Measurements from ENCODE around the gene KCNQ1.

KCNQ1 gene

GRCh38 chr11:2530855-2531200 lies 86.0 kb downstream of the KCNQ1 start:
- peaks cover 16% of the 10 kb centered on the region for H3K4me1 ChIP-seq (ENCODE audit: control insufficient read depth, insufficient read depth, low read length)
- H3K27ac ChIP-seq (ENCODE audit: low read depth, low read length): no peak overlapping the region
- H3K27me3 ChIP-seq (ENCODE audit: control insufficient read depth, insufficient read depth, low read length): peaks cover 9% of the 10 kb centered on the region; the same call in 1 of the 2 replicates
- H3K4me3 ChIP-seq (ENCODE audit: low read depth, low read length): no peak overlapping the region
- no peaks in the 10 kb centered on the region for H3K9me3 ChIP-seq (ENCODE audit: control insufficient read depth, insufficient read depth, low read depth, low read length)
- H3K9ac ChIP-seq (ENCODE audit: low read length): no peak overlapping the region
- H3K36me3 ChIP-seq (ENCODE audit: control insufficient read depth, insufficient read depth, low read length): no peaks in the 10 kb centered on the region

GRCh38 chr11:2531277-2531986 lies 86.6 kb downstream of the KCNQ1 start:
- H3K4me1 ChIP-seq (ENCODE audit: control insufficient read depth, insufficient read depth, low read length): peaks cover 16% of the 10 kb centered on the region
- H3K4me3 ChIP-seq (ENCODE audit: low read depth, low read length): no peak overlapping the region
- H3K27me3 ChIP-seq (ENCODE audit: control insufficient read depth, insufficient read depth, low read length): peaks cover 12% of the 10 kb centered on the region; the same call in 1 of the 2 replicates
- H3K27ac ChIP-seq (ENCODE audit: low read depth, low read length): no peak overlapping the region
- H3K36me3 ChIP-seq (ENCODE audit: control insufficient read depth, insufficient read depth, low read length): no peaks in the 10 kb centered on the region
- H3K9ac ChIP-seq (ENCODE audit: low read length): no peak overlapping the region
- no peaks in the 10 kb centered on the region for H3K9me3 ChIP-seq (ENCODE audit: control insufficient read depth, insufficient read depth, low read depth, low read length)

- Histone ChIP-seq H3K9me3 (ENCODE audit: control insufficient read depth, insufficient read depth, low read depth, low read length) (no peaks in the 10 kb centered on the region), H3K36me3 (ENCODE audit: control insufficient read depth, insufficient read depth, low read length) (no peaks in the 10 kb centered on the region), H3K4me3 (ENCODE audit: low read depth, low read length) (no peak overlapping the region), H3K27ac (ENCODE audit: low read depth, low read length) (no peak overlapping the region), H3K27me3 (ENCODE audit: control insufficient read depth, insufficient read depth, low read length) (peaks cover 12% of the 10 kb centered on the region; the same call in 1 of the 2 replicates), H3K4me1 (ENCODE audit: control insufficient read depth, insufficient read depth, low read length) (peaks cover 16% of the 10 kb centered on the region), H3K9ac (ENCODE audit: low read length) (no peak overlapping the region)
These were observed 87.3 kb downstream of the KCNQ1 start for GRCh38 chr11:2531987-2532703.

GRCh38 chr11:2532704-2533586 lies 88.1 kb downstream of the KCNQ1 start:
- Histone ChIP-seq H3K27ac (ENCODE audit: low read depth, low read length) (peak overlapping the region; percentile 39; the same call in 1 of the 2 replicates), H3K4me3 (ENCODE audit: low read depth, low read length) (peak overlapping the region; percentile 25; the same call in 1 of the 2 replicates), H3K9ac (ENCODE audit: low read length) (peak overlapping the region; percentile 78)

GRCh38 chr11:2533587-2534133 lies 88.9 kb downstream of the KCNQ1 start:
- Histone ChIP-seq H3K27me3 (ENCODE audit: control insufficient read depth, insufficient read depth, low read length) (peaks cover 19% of the 10 kb centered on the region; the same call in 1 of the 2 replicates), H3K4me1 (ENCODE audit: control insufficient read depth, insufficient read depth, low read length) (peaks cover 16% of the 10 kb centered on the region), H3K36me3 (ENCODE audit: control insufficient read depth, insufficient read depth, low read length) (no peaks in the 10 kb centered on the region), H3K9ac (ENCODE audit: low read length) (peak overlapping the region; percentile 78), H3K27ac (ENCODE audit: low read depth, low read length) (peak overlapping the region; percentile 39; the same call in 1 of the 2 replicates), H3K9me3 (ENCODE audit: control insufficient read depth, insufficient read depth, low read depth, low read length) (no peaks in the 10 kb centered on the region), H3K4me3 (ENCODE audit: low read depth, low read length) (peak overlapping the region; percentile 25; the same call in 1 of the 2 replicates)

More at GRCh38 chr11:2532704-2533586, 88.1 kb downstream of the KCNQ1 start:
- Histone ChIP-seq H3K36me3 (ENCODE audit: control insufficient read depth, insufficient read depth, low read length) (no peaks in the 10 kb centered on the region), H3K9me3 (ENCODE audit: control insufficient read depth, insufficient read depth, low read depth, low read length) (no peaks in the 10 kb centered on the region), H3K4me1 (ENCODE audit: control insufficient read depth, insufficient read depth, low read length) (peaks cover 16% of the 10 kb centered on the region), H3K27me3 (ENCODE audit: control insufficient read depth, insufficient read depth, low read length) (peaks cover 14% of the 10 kb centered on the region; the same call in 1 of the 2 replicates)

- no peaks in the 10 kb centered on the region for H3K9me3 ChIP-seq (ENCODE audit: control insufficient read depth, insufficient read depth, low read depth, low read length)
- H3K4me1 ChIP-seq (ENCODE audit: control insufficient read depth, insufficient read depth, low read length): peaks cover 16% of the 10 kb centered on the region
- H3K9ac ChIP-seq (ENCODE audit: low read length): no peak overlapping the region
- no peaks in the 10 kb centered on the region for H3K36me3 ChIP-seq (ENCODE audit: control insufficient read depth, insufficient read depth, low read length)
- H3K27ac ChIP-seq (ENCODE audit: low read depth, low read length): no peak overlapping the region
- H3K27me3 ChIP-seq (ENCODE audit: control insufficient read depth, insufficient read depth, low read length): peaks cover 26% of the 10 kb centered on the region
- H3K4me3 ChIP-seq (ENCODE audit: low read depth, low read length): no peak overlapping the region
These were observed 89.5 kb downstream of the KCNQ1 start for GRCh38 chr11:2534134-2534956.

- no peak overlapping the region for H3K9ac ChIP-seq (ENCODE audit: low read length)
- H3K4me1 ChIP-seq (ENCODE audit: control insufficient read depth, insufficient read depth, low read length): peaks cover 16% of the 10 kb centered on the region
- H3K27me3 ChIP-seq (ENCODE audit: control insufficient read depth, insufficient read depth, low read length): peaks cover 32% of the 10 kb centered on the region
These were observed 90.3 kb downstream of the KCNQ1 start for GRCh38 chr11:2534957-2535672.

GRCh38 chr11:2535673-2536439 lies 91.0 kb downstream of the KCNQ1 start:
- Histone ChIP-seq H3K27me3 (ENCODE audit: control insufficient read depth, insufficient read depth, low read length) (peaks cover 39% of the 10 kb centered on the region), H3K9me3 (ENCODE audit: control insufficient read depth, insufficient read depth, low read depth, low read length) (no peaks in the 10 kb centered on the region), H3K4me1 (ENCODE audit: control insufficient read depth, insufficient read depth, low read length) (peaks cover 16% of the 10 kb centered on the region), H3K4me3 (ENCODE audit: low read depth, low read length) (no peak overlapping the region), H3K27ac (ENCODE audit: low read depth, low read length) (no peak overlapping the region), H3K9ac (ENCODE audit: low read length) (no peak overlapping the region), H3K36me3 (ENCODE audit: control insufficient read depth, insufficient read depth, low read length) (no peaks in the 10 kb centered on the region)

More at GRCh38 chr11:2534957-2535672, 90.3 kb downstream of the KCNQ1 start:
- no peaks in the 10 kb centered on the region for H3K9me3 ChIP-seq (ENCODE audit: control insufficient read depth, insufficient read depth, low read depth, low read length)
- H3K36me3 ChIP-seq (ENCODE audit: control insufficient read depth, insufficient read depth, low read length): no peaks in the 10 kb centered on the region
- H3K4me3 ChIP-seq (ENCODE audit: low read depth, low read length): no peak overlapping the region
- no peak overlapping the region for H3K27ac ChIP-seq (ENCODE audit: low read depth, low read length)

GRCh38 chr11:2536440-2536989 lies 91.7 kb downstream of the KCNQ1 start:
- H3K4me1 ChIP-seq (ENCODE audit: control insufficient read depth, insufficient read depth, low read length): peaks cover 16% of the 10 kb centered on the region
- H3K36me3 ChIP-seq (ENCODE audit: control insufficient read depth, insufficient read depth, low read length): no peaks in the 10 kb centered on the region
- H3K9me3 ChIP-seq (ENCODE audit: control insufficient read depth, insufficient read depth, low read depth, low read length): no peaks in the 10 kb centered on the region
- H3K27ac ChIP-seq (ENCODE audit: low read depth, low read length): no peak overlapping the region
- peaks cover 46% of the 10 kb centered on the region for H3K27me3 ChIP-seq (ENCODE audit: control insufficient read depth, insufficient read depth, low read length)
- no peak overlapping the region for H3K4me3 ChIP-seq (ENCODE audit: low read depth, low read length)
- H3K9ac ChIP-seq (ENCODE audit: low read length): no peak overlapping the region
